HG03066 (cell line): Measurements from ENCODE around the gene SMS.

ENCODE experiments used
- ATAC-seq: cut with Tn5 transposase; IDR thresholded peaks from one replicate; pipeline ENCODE4 v1.9.1; 2021; ENCODE audit warnings: low read depth; ENCODE audit not compliant: unreplicated experiment

Gene SMS

GRCh38 chrX:21974011-21974385 is 33.5 kb downstream of the SMS start:
- ATAC-seq: peak; percentile 91

DNA sequence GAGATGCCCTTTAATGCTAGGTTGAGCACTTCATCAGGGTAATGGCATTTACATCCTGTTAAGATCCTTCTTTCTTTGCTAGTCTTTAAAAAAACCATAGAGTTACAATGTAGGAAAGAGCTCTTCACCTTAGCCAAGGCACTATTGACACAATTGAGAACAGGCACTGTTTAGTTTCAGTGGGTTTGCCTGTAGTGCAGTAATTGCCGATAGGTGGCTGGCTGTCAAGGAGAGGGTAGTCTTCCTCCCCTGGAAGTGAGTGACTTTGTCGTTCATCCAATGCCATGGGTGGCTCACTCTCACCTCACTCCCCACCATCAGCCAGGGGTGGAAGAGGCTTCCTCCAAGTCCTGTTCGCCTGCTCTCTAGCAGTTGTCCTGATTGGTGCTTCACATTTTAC is 34.7 kb downstream of the SMS start:
- ATAC-seq: no peak

DNA sequence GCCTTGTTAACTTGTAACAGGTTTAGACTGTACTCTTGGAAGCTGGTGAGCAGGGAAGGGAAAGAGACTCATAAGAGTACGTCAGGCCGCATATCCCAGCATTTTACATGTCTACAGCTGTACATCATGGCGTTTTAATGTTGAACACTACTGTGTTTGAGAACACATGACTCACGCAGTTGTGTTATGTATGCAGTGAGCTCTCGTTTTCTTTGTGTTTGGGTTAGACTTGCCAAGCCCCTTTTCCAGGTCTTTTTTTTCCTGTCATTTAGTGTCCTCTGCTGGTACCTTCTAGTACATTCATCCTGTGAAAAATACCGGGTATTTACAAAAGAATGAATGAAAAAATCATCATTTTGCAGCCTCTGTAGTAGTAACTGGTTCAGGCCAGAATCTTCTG is 35.3 kb downstream of the SMS start:
- no peak for ATAC-seq

DNA sequence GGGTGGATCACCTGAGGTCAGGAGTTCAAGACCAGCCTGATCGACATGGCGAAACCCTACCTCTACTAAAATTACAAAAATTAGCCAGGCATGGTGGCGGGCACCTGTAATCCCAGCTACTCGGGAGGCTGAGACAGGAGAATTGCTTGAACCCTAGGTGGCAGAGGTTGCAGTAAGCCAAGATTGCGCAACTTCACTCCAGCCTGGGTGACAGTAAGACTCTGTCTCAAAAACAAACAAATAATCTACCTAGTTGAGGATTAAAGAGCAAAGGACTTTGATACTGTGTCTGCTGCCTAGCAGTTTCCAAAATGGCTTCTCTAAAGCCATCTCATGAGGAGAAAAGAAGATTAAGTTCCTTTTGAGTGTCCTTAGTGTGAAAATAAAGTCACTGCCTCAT is 37.8 kb downstream of the SMS start:
- no peak for ATAC-seq

- ATAC-seq: no peak
Measured at GRCh38 chrX:21982311-21982710, 41.8 kb downstream of the SMS start.

GRCh38 chrX:21985332-21985777 is 44.8 kb downstream of the SMS start:
- ATAC-seq: peak; percentile 67

DNA sequence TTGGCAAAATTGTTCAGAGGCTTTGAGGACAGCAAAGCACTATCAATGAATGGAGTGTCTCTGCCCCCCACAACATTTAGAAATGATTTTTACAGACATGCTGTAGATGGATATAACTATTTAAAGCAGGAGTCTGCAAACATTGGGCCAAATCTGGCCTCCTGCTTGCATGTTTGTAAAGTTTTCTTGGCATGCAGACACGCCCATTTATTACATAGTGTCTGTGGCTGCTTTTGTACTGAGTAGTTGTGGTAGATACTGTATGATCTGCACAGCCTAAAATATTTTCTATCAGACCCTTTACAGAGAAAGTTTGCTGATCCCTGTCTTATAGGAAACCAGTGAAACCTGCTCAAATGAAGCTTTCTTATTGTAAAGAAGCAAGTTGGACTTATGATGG is 46.1 kb downstream of the SMS start:
- no peak for ATAC-seq

- ATAC-seq: no peak
Measured at GRCh38 chrX:21989384-21989783, 48.9 kb downstream of the SMS start.

- ATAC-seq: no peak
Measured at GRCh38 chrX:21990832-21991231, 50.3 kb downstream of the SMS start.

DNA sequence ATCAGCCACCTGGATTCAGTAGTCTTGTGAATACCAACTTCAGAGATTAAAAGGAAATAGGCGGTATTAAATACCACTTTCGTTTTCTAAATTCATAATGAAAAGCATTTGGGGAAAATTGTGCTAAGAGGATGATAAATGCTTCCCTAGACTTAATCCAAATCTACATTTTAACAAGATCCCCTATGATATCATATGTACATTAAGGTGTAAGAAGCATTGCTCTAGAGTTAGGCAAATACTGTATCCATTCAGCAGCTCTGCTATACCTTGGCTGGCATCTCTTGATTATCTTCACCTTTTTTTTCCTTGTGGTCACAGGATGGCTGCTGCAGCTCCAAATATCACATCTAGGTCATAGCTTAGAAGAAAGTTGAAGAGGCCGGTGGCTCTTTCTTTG is 51.0 kb downstream of the SMS start:
- ATAC-seq: no peak

DNA sequence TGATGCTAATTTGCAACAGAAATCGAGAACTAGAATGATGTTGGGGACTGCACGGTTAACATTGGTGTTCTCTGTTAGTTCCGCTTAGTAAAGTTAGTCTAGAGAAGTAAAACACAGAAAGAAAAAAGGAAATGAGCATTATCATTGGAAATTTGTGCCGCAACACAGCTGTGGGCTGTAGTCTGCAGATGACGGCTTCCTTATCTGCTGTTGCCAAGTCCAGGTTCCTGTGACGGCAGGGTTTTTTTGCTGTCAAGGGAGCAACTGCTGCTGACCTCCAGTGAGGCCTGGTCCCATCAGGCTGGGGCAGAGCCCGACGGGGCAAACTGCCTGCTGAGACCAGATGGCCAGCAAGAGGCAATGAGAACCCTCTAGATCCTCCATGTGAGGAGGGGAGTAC is 52.8 kb downstream of the SMS start:
- peak; percentile 83 for ATAC-seq

DNA sequence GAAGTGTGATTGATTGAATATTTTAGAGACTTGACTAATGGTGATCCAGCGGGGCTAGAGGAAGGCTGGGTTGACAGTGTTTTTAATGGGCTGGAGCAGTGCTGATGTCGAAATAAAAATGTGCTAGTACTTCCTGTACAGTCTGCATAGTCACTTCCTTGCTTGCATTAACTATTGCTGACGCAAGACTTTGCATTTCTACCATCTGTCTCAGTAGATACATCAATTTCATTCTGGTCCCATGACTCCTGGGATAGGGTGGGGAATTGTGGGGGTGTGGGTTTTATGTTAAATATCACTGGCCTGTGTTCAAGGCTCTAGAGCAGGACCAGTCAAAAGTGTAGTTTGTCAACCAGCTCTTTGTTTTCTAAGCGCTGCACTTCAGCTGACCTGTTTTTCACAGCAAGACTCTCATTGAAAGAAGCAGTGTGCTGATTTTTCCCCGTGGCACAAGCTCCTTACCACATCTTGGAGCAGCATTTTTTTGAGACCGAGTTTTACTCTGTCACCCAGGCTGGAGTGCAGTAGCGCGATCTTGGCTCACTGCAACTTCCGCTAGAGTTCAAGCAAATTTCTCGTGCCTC is 56.5 kb downstream of the SMS start:
- ATAC-seq: no peak

GRCh38 chrX:21998037-21998436 is 57.5 kb downstream of the SMS start:
- ATAC-seq: no peak

DNA sequence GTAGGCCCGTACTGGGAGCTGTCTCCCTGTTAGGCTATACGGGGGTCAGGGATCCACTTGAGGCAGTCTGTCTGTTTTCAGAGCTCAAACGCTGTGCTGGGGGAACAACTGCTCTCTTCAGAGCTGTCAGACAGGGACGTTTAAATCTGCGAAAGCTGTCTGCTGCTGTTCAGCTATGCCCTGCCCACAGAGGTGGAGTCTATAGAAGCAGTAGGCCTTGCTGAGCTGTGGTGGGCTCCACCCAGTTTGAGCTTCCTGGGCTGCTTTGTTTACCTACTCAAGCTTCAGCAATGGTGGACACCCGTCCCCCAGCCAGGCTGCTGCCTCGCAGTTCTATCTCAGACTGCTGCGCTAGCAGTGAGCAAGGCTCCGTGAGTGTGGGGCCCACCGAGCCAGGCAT is 64.4 kb downstream of the SMS start:
- ATAC-seq: no peak

DNA sequence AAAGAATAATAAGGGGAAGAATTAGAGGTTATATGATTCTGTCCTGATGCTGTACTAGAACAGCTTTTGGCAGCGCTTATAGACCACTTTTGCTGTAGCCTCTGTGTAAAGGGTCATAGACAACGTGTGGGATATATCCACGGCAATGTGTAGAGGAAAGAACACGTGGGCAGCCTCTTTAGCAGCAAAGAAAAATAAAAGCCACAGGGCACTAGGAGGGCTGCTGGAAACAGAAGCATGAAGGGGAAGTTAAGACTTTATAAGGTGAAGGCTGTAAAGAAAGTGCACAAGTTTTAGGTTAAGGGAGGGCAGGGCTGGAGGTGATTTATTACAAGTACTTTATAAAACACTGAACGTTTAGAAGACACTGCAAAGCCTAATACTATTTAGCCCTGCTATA is 71.5 kb downstream of the SMS start:
- ATAC-seq: no peak

DNA sequence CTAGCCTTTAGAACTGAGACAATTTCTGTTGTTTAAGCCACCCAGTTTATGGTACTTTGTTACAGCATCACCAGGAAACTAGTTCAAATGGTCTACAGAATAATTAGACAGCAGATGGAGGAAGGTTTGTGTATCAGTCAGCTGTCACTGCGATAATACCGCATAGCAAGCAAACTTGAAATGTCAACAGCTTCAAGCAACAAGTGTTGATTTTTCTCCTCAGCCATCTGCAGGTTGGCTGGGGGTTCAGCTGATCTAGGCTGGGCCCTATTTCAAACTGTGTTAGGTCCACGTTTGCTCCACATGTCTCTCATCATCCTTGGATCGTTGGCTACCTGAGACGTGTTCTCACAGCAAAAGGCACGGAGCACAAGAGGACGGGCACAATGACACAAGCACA is 72.4 kb downstream of the SMS start:
- ATAC-seq: no peak

- no peak for ATAC-seq
Measured at GRCh38 chrX:22015139-22015750, 74.7 kb downstream of the SMS start.

GRCh38 chrX:22021751-22022324 is 81.3 kb downstream of the SMS start:
- ATAC-seq: no peak

DNA sequence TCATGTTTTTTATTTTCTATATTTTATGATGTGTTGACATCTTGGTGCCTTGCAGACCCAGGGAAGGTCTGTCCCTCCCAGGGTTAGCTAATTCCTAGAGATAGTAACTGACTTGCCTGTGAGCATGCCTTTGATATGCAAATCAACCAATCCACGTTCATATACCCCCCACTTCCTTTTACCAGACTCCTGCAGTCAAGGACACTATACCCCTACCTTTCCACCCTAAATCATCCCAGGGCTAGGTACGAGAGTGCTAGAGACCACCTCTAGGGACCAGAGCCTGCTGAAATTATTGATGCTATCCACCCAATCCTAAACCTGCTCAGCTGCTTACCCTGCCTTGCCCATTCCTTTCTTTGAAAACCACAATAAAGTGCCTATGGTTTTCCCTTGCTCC is 84.1 kb downstream of the SMS start:
- no peak for ATAC-seq

DNA sequence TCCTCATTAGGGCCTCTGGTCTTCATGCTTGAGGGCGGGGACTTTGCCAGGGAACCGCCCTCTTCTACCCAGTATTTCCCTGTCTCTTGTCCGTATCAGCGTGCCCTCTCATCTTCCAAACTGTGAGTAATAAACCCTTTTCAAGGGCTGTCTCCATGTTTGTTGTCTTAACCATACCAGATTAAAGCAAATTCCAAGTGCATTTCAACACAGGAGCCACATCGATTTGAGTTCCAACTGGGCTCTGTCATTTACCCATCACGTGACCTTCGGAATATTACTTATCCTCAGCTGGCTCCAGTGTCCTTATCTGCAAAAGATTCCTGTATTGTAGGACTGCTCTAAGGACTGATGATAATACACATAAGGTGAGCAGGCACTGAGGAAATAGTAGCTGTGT is 85.2 kb downstream of the SMS start:
- no peak for ATAC-seq

- no peak for ATAC-seq
Measured at GRCh38 chrX:22026731-22027130, 86.2 kb downstream of the SMS start.

GRCh38 chrX:22032084-22032483 is 91.6 kb downstream of the SMS start, which contains the start of gene PHEX:
Gene PHEX (plus strand): TSS chrX:22032325. CDS start chrX:22033006, 681 bp downstream.
- no peak for ATAC-seq
